ENCODE results near the gene ESR2.

The ESR2 gene

DNA sequence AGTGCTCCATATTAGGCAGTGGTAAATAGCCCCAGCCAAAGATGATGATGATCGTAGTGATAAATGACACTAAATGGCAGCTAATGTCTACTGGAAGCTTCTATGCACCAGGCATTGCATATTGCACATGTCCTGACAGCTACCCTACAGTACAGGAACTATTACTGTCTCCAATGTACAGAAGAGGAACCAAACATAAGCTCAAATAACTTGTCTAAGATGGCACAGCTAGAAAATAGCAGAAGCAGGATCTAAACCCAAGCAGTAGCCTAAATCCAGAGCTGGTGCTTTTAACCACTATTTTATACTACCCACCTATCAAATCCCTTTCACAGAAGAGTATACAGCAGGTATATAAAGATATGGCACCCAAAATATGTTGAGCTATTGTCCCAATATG, 28.9 kb downstream of the ESR2 start:
- DNase-seq, result no peak

DNA sequence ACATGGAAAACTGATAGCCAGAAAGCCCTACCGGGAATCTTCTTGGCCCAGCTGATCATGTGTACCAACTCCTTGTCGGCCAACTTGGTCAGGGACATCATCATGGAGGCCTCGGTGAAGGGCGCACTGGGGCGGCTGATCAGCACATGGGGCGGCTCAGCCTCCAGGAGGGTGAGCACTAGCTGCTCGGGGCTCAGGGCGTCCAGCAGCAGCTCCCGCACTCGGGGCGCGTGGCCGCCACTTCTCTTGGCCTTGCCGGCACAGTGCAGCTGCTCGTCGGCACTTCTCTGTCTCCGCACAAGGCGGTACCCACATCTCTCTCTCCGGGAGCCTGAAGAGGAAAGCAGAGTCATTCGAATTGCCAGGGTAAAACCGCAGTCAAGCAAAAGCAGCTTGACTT, 33.8 kb downstream of the ESR2 start:
- DNase-seq, result no peak

DNA sequence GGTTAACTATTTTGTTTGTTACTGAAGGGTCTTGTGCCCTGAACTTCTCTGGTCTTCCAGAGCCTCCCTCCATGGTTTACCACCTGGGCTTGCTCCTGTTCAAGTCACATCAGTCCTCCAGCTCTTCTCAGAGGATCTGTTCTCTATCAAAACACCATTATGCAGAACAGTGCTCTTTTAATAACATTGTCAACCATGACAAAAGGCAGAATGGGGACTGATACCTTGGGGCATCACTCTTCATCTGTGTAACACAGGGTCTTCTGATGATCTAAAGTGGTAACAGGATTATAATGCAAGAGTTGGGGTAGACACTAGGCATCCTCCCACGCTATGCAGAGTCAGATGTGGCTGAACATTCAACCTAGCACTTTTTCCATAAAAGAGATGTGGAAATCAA, 38.4 kb downstream of the ESR2 start:
- DNase-seq, result no peak

DNA sequence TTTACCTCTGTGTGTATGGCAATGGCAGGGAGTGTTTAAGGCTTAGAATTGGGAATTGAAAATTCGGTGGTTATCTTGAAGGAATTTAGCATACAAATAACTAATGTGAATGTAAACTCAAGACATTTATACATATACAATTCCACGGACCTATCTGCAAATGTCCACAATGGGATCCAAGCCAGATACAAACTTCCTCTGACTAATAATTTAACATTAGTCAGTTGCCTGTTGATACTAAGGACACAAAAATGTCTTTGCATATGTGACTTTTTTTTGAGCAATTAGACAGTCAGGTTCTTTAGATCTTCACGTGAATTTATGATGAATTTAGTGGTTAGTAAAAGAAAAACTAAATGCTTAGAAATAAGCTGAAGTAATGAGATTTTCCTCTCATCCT, 40.5 kb downstream of the ESR2 start:
- no peak for DNase-seq

DNA sequence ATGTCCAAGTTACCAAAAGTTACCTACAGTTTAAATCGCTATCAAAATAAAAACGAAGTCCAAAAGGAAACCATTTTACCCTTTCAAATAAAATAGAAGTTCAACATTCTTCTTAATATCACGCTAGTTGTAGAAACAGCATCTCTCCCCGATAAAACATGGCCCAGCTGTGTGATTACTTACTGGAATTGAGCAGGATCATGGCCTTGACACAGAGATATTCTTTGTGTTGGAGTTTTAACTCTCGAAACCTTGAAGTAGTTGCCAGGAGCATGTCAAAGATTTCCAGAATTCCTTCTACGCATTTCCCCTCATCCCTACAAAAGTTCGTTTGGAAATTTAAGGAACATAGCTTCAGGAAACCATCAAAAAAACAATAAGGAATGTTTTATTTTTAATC, 44.8 kb downstream of the ESR2 start:
- DNase-seq, result no peak

DNA sequence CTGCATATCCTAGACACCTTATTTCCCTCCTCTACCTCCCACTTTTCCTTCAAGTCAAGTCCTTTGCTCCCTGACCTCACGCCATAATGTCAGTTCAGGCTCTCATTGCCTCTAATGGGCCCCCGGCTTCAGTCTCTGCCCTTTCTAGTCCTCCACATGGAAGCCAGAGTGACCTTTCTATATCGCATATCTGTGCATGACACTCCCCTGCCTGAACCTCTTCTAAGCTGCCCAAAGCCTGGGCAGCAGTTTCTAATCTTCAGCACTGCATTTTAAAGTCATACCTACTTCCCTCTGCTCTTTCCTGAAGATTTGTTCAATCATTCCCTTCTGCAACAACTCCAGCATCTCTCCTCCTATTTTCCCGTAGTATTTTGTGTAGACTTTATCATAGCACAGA, 45.5 kb downstream of the ESR2 start:
- no peak for DNase-seq

GRCh38 chr14:64247195-64247594, 47.0 kb downstream of the ESR2 start:
- DNase-seq, result no peak

DNA sequence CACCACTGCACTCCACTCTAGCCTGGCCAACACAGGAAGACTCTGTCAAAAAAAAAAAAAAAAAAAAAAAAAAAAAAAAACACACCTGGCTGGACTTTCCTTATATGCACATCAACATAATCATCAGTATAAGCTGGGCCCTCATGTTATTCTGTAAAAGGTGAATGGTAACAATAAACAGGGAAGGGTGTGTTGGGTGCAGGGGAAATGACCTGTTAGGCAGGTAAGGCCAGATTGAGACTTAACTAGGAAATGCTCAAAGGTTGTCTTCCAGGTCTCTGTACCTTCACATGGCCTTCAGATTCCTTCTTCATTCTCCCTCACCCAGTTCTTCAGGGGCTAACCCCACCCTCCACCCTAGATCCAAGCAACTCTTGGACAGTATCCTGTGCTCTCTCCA, 47.5 kb downstream of the ESR2 start:
- DNase-seq, result no peak

GRCh38 chr14:64245491-64245890, 48.7 kb downstream of the ESR2 start:
- DNase-seq, result no peak

DNA sequence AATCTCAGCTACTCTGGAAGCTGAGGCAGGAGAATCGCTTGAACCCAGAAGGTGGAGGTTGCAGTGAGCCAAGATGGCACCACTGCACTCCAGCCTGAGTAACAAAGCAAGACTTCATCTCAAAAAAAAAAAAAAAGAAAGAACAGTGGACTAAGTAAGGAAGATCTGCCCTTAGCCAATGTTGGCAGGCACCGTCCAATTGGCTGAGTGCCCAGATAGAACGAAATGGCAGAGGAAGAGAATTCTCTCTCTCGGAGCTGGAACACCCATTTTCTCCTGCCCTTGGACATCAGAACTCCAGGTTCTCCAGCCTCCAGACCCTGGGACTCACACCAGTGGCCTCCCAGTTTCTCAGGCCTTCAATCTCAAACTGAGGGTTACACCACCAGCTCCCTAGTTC, 49.9 kb downstream of the ESR2 start:
- no peak for DNase-seq

- DNase-seq, result no peak
These were observed 55.5 kb downstream of the ESR2 start for GRCh38 chr14:64238631-64239030.

DNA sequence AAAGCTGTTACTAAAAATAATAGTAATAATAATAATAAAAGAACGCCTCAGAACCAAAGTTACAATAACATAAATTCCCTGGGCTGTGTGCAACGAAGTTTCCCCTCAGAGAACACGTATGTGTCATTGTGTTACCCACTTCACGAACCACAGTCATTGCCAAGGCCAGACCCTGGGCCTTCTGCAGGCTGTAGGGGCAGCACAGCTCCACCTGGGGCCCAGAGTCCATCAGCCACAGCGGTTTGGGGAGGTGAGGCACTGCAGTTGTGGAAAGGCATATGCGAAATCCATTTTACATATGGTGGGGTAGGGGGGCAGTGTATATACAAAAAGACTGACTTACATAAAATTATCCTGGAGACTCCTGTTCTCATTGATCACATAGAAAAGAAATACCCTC, 56.1 kb downstream of the ESR2 start:
- DNase-seq, result no peak

DNA sequence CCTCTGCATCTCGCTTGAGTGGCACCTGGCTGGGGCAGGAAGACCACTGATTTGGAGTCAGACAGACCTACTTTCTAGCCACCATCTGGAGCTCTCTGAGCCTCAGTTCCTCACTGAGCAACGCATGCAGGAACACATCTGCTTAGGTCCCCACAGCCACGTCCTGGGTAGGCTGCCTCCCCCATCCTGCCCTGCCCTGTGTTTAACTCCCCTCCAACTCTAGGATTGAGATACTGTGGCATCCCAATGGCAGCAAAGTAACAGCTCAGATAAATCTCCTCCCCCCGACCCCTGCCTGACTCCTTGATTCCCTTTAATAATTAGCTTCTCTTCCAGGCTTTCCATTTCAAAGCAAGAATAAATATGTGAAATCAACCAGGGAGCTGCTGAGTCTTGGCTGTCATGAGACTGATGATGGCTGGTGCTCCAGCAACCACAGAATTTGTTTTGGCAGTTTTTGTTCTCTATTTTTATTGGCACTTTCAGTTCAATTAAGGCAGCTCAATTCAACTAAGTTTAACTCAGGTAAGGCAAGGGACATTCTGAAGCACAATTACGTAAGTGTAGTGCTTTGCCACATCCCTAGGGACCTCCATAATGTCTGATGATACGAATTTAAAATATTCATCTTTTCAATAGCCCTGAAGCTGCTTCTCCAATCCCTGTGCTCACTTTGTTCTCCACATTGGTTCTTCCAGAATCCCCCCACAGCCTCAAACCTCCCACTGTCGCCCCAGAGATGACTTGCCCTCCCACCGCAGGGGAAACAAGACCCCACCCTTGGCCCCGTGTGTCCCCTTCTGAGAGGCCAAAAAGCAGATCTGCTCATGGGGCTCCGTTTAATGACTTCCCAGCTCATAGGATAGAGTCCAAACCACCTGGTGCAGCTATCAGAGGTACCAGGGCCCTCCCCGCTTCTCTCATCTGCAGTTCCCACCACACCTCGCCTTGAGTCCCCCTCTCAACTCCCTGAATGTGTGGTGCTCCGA, 58.2 kb downstream of the ESR2 start:
- no peak for DNase-seq

DNA sequence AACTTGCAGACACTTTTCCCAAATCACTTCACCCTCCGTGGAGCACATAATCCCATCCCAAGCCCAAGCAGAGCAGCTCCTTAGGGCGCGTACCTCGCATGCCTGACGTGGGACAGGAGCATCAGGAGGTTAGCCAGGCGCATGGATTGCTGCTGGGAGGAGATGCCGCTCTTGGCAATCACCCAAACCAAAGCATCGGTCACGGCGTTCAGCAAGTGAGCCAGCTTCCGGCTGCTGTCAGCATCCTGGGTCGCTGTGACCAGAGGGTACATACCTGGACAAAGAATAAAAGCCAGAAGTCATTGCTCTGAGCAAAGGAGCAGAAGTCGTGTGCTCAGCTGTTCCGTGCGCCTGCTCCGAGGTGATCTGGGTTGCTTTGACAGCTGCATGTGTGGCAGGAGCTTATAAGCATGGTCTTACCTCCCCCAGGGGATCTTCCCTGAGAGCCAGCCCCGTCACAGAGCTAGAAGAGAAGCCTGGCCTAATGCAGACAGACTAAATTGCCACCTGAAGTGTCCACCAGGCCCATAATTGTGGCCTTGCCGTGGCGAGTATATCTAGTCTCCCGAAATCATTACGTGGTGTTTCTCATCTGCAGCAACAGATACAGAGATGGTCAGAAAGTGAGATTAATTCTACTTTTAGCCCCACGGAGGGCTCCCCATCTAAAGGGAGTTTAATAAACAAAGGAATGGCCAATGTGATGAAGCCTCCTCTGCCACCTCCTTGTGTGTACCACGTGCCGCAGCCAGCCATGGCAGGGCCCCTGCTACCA, 59.1 kb downstream of the ESR2 start:
- no peak for DNase-seq

GRCh38 chr14:64233531-64234190, 60.5 kb downstream of the ESR2 start:
- DNase-seq, result no peak

- no peak for DNase-seq
These were observed 61.2 kb downstream of the ESR2 start for GRCh38 chr14:64232944-64233343.

DNA sequence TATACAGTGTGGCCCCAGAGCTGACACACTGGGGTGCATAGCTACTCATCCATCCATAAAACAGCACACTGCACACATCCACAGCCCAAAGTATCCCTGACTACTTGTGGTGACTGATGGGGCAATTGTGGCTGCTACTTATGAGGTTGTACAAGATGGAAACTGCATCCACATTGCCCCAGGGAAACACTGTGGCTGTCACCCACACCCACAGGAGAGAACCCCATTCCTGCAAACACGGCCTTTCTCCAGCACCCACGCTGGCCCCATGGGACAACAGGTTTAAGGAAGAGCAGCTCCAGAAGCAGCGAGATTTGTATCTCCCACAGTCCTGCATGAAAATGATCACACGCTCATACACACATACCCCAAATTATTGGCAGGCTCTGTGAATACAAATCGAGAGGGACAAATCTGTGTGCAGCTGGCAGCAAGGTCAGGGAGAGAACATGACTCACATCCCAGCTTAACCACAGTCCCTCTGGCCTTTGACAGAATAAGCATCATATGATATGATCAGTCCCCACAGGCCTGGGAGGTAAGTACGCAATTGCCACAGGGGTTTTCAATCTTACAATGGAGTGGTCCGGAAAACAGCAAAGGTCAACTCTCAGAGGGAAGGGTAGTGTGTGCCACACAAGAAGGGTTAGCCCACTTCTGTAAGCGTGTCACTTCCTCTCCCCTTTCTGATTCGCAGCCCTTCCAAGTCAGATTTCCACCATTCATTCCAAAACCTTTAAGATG, 61.9 kb downstream of the ESR2 start:
- DNase-seq, result no peak

DNA sequence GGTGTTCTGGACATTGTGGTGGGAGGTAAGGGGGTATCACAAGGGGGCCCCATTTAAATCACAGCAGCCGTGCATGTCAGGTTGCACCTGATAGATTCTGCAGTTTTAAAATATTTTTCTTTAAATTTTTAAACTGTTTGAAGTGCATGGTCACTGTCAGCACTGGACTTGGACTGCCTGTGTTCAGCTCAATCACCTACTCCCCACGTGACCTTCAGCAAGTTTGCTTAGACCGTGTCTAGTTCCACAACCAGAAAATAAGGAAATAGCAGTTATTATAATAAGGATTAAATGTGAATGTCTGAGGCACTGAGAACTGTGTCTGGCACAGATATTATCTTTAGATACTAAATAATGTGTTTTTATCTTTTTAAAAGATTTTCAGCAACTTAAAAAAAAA, 64.7 kb downstream of the ESR2 start:
- DNase-seq, result no peak

GRCh38 chr14:64227856-64228255, 66.3 kb downstream of the ESR2 start:
- DNase-seq, result no peak

DNA sequence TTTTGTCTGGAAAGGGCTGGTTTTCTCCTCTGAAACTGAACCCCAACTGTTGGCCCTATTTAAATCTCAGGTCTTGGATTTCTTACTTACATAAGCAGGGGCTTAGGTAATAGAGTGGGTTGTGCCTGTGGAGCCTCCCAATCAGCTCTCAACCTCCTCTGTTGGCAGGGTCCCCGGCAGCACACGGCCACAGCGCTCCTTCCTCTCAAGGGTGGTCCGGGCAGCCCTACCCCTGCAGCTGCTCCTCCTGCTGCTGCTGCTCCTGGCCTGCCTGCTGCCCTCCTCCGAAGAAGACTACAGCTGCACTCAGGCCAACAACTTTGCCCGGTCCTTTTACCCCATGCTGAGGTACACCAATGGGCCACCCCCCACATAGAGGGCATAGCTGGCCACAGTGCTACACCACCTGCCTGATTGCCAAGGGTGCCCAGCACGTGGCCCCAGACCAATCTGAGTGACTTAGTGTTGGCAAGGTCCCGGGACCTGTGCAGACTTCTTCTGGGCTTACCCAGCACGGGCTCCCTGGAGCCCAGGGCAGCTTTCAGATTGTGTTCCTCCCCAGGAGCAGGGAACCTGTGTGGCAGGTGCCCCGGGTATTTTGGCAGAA, 68.9 kb downstream of the ESR2 start:
- no peak for DNase-seq

- no peak for DNase-seq
These were observed 72.7 kb downstream of the ESR2 start for GRCh38 chr14:64221391-64222003.

GRCh38 chr14:64220466-64220865, 73.7 kb downstream of the ESR2 start:
- DNase-seq, result peak; percentile 63

Data from left hindlimb (tissue), 1 donor.